SU-DHL-6 (cell line): ENCODE data around the gene HOTAIR.
A peak's percentile ranks its signal among the peaks of the same experiment; 100 is the strongest.

Experiments used
- CTCF ChIP-seq: fragments of 200-600 bp; sonication (generic); IDR thresholded peaks from one replicate; pipeline ENCODE4 v1.5.1; 2017; ENCODE audit warnings: antibody characterized with exemption, mild to moderate bottlenecking, low read length, moderate library complexity; ENCODE audit not compliant: insufficient read depth, poor library complexity, severe bottlenecking
- EZH2phosphoT487 ChIP-seq: fragments of 200-600 bp; sonication (generic), shearing (Covaris generic); conservative IDR thresholded peaks from 2 replicates; pipeline ENCODE4 v1.6.1; 2018; ENCODE audit warnings: mild to moderate bottlenecking, antibody characterized with exemption, low read length, moderate library complexity, mixed read lengths

DNA sequence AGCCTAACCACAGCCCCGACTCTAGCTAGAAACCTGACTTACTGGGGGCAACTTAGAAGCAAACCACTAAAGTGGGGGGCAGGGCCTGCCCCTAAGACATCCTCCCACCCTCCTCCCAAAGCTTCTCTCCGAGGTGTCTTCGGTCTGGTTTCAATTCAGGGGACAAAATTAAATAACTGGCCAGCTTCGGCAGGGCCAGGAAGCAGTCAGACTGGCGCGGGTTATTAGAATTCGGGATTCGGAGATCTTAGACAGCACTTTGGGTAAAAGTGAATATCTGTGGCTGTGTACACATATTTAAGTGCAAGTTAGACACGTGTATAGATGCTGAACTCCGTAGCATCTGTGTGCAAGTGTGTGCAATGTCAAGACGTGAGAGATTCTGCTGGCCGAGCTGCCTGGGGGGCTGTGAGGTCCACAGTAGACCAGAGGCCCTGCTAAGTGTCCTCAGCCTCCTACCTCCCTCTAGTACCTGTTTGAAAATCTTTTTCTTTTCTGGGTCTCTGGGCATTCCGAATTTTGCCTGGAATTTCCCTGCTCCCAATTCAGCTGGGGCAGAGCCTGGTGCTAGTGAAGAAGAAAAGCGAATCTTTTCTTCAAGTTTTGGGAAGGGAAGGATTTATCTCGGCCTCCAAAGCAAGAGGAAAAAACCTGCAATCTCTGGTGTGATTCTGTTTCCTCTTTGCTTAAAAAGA, 6.2 kb upstream of the HOTAIR start:
- no peak for TF ChIP-seq CTCF
- 0 out of 2 replicates have a peak, but pooled peaks have one; percentile 80 for TF ChIP-seq EZH2phosphoT487
